Neural cell (in vitro differentiated cells): ENCODE data around the gene SELENON. TPM values are rescaled to one million over a fixed set of nuclear protein-coding genes. Genes with fewer than 3 reads are reported as not detected.

Source experiments
- H2AFZ ChIP-seq: fragments of 200-600, 300-800 bp; sonication (generic), shearing (Covaris generic); 2 replicates; pipeline ENCODE4 v1.6.0; 2014; ENCODE audit warnings: low read depth, mild to moderate bottlenecking, antibody characterized with exemption, low read length, moderate library complexity
- H3F3A ChIP-seq: fragments of 200-600 bp; shearing (Covaris generic); 2 replicates; pipeline ENCODE4 v1.6.1; 2016; ENCODE audit warnings: mild to moderate bottlenecking, moderate library complexity, mixed read lengths, antibody characterized with exemption, low read length; ENCODE audit not compliant: insufficient read depth, poor library complexity, severe bottlenecking
- H3K27ac ChIP-seq: fragments of 200-600, 300-800 bp; sonication (generic), shearing (Covaris generic); 2 replicates; pipeline ENCODE4 v1.5.1; 2014; ENCODE audit warnings: mild to moderate bottlenecking, low read length, moderate library complexity
- H3K27me3 ChIP-seq: fragments of 300-800, 200-600 bp; sonication (generic), shearing (Covaris generic); 2 replicates; pipeline ENCODE4 v1.6.0; 2014; ENCODE audit warnings: mild to moderate bottlenecking, low read depth, low read length, moderate library complexity; ENCODE audit not compliant: insufficient read depth
- H3K36me3 ChIP-seq: fragments of 300-800, 200-600 bp; sonication (generic), shearing (Covaris generic); 2 replicates; pipeline ENCODE4 v1.5.1; 2014; ENCODE audit warnings: mild to moderate bottlenecking, antibody characterized with exemption, low read length, moderate library complexity; ENCODE audit not compliant: insufficient read depth
- H3K4me2 ChIP-seq: fragments of 300-800, 200-600 bp; sonication (generic), shearing (Covaris generic); 2 replicates; pipeline ENCODE4 v1.6.0; 2014; ENCODE audit warnings: mild to moderate bottlenecking, low read length
- H3K4me3 ChIP-seq: fragments of 300-800, 200-600 bp; sonication (generic), shearing (Covaris generic); 2 replicates; pipeline ENCODE4 v1.5.1; 2014; ENCODE audit warnings: mild to moderate bottlenecking, low read length, moderate library complexity
- H3K79me2 ChIP-seq: fragments of 200-600 bp; shearing (Covaris generic); replicated peaks from 2 replicates; pipeline ENCODE4 v1.6.0; 2014; ENCODE audit warnings: mild to moderate bottlenecking, low read length, moderate library complexity; ENCODE audit not compliant: insufficient read depth
- H3K9ac ChIP-seq: fragments of 300-800, 200-600 bp; sonication (generic), shearing (Covaris generic); 2 replicates; pipeline ENCODE4 v1.6.1; 2016; ENCODE audit warnings: mild to moderate bottlenecking, low read length, mixed read lengths
- H3K9me2 ChIP-seq: fragments of 200-600 bp; shearing (Covaris generic); 2 replicates; pipeline ENCODE4 v1.6.1; 2016; ENCODE audit warnings: mild to moderate bottlenecking, low read length, mixed read lengths; ENCODE audit not compliant: insufficient read depth
- H3K9me3 ChIP-seq: fragments of 200-600, 300-800 bp; sonication (generic), shearing (Covaris generic); 2 replicates; pipeline ENCODE4 v1.6.1; 2016; ENCODE audit warnings: mild to moderate bottlenecking, mixed run types, low read length, moderate library complexity, mixed read lengths
- H4K20me1 ChIP-seq: fragments of 200-600 bp; shearing (Covaris generic); 2 replicates; pipeline ENCODE4 v1.6.1; 2016; ENCODE audit warnings: mild to moderate bottlenecking, mixed run types; ENCODE audit not compliant: insufficient read depth
- CTCF ChIP-seq: fragments of 450-650 bp; IDR thresholded peaks from 2 replicates; pipeline ENCODE4 v1.5.1; 2014; ENCODE audit warnings: antibody characterized with exemption, mild to moderate bottlenecking, moderate library complexity; ENCODE audit not compliant: poor library complexity, severe bottlenecking
- EP300 ChIP-seq: fragments of 450-650 bp; conservative IDR thresholded peaks from 2 replicates; pipeline ENCODE4 v1.6.1; 2014; ENCODE audit warnings: antibody characterized with exemption, mild to moderate bottlenecking, moderate library complexity; ENCODE audit not compliant: poor library complexity, severe bottlenecking
- EZH2 ChIP-seq: fragments of 200-600, 300-800 bp; shearing (Covaris generic), sonication (generic); IDR thresholded peaks from 2 replicates; pipeline ENCODE4 v1.6.1; 2014; ENCODE audit warnings: antibody characterized with exemption, low read length, borderline replicate concordance, mild to moderate bottlenecking; ENCODE audit not compliant: insufficient read depth, poor library complexity, severe bottlenecking
- MXI1 ChIP-seq: fragments of 450-650 bp; conservative IDR thresholded peaks from 2 replicates; pipeline ENCODE4 v1.6.1; 2014; ENCODE audit warnings: antibody characterized with exemption, mild to moderate bottlenecking; ENCODE audit not compliant: poor library complexity, severe bottlenecking
- POLR2AphosphoS5 ChIP-seq: IDR thresholded peaks from 2 replicates; pipeline ENCODE4 v1.6.1; 2012
- RAD21 ChIP-seq: fragments of 450-650 bp; conservative IDR thresholded peaks from 2 replicates; pipeline ENCODE4 v1.6.1; 2014; ENCODE audit warnings: antibody characterized with exemption, mild to moderate bottlenecking, moderate library complexity
- REST ChIP-seq: IDR thresholded peaks from 2 replicates; pipeline ENCODE4 v1.6.1; 2012; ENCODE audit warnings: borderline replicate concordance
- SMC3 ChIP-seq: fragments of 450-650 bp; conservative IDR thresholded peaks from 2 replicates; pipeline ENCODE4 v1.6.1; 2014; ENCODE audit warnings: antibody characterized with exemption, mild to moderate bottlenecking, moderate library complexity; ENCODE audit not compliant: poor library complexity
- TAF1 ChIP-seq: IDR thresholded peaks from 2 replicates; pipeline ENCODE4 v1.6.1; 2012; ENCODE audit warnings: low read depth
- polyA plus RNA-seq: library from polyadenylated mRNA; depleted of rRNA; stranded (reverse); fragments of >200 nt; gene quantifications from 2 replicates; pipeline ENCODE4 v1.2.3, GENCODE V29; 2014

Gene SELENON
- polyA plus RNA-seq, 1 donor from 2014 or later = 6.5 TPM

- Histone ChIP-seq H3K9me2 (no peaks in the 10 kb centered on the region), H3K27ac (no peak overlapping the region), H3K9me3 (no peaks in the 10 kb centered on the region), H3K79me2 (no peaks in the 10 kb centered on the region), H3F3A (no peaks in the 10 kb centered on the region), H3K4me2 (no peak overlapping the region), H2AFZ (no peak overlapping the region), H3K36me3 (no peaks in the 10 kb centered on the region), H3K27me3 (no peaks in the 10 kb centered on the region), H3K9ac (no peak overlapping the region), H4K20me1 (no peaks in the 10 kb centered on the region), H3K4me3 (no peak overlapping the region)
- TF ChIP-seq POLR2AphosphoS5 (no peak), MXI1 (no peak), SMC3 (no peak), TAF1 (no peak), EZH2 (no peak), EP300 (no peak), CTCF (no peak), REST (no peak), RAD21 (no peak)
These were observed 31.7 kb downstream of the SELENON start for GRCh38 chr1:25831569-25832196.

- no peak overlapping the region for H3K4me2 ChIP-seq
- no peaks in the 10 kb centered on the region for H3K9me3 ChIP-seq
- no peaks in the 10 kb centered on the region for H3K27me3 ChIP-seq
- H3K79me2 ChIP-seq = no peaks in the 10 kb centered on the region
- no peak overlapping the region for H3K4me3 ChIP-seq
- H3K27ac ChIP-seq = no peak overlapping the region
- TF ChIP-seq SMC3 (no peak), RAD21 (no peak)
- H4K20me1 ChIP-seq = no peaks in the 10 kb centered on the region
- H3F3A ChIP-seq = no peaks in the 10 kb centered on the region
- H3K9ac ChIP-seq = no peak overlapping the region
- H3K36me3 ChIP-seq = no peaks in the 10 kb centered on the region
- no peak overlapping the region for H2AFZ ChIP-seq
- H3K9me2 ChIP-seq = no peaks in the 10 kb centered on the region
These were observed 32.5 kb downstream of the SELENON start for GRCh38 chr1:25832336-25833037.
